A172 (cell line): ENCODE measurements around the gene MIX23. TPM values are rescaled to one million over a fixed set of nuclear protein-coding genes. Genes with fewer than 3 reads are reported as not detected.

Source experiments
- DNase-seq: peaks from one replicate; pipeline ENCODE4 v3.0.0-alpha.2; 2015; ENCODE audit warnings: low spot score
- total RNA-seq: library from RNA; depleted of rRNA; stranded (reverse); fragments of >200 nt; shearing (Covaris generic); gene quantifications from 2 replicates; pipeline ENCODE4 v1.2.3, GENCODE V29; 2014; rRNA removed

MIX23 gene
- 77.5 and 114 TPM in 2 replicates for total RNA-seq

GRCh38 chr3:122382888-122383666, at the start of gene MIX23:
Gene MIX23 (minus strand): TSS chr3:122383231. CDS start chr3:122383224, 7 bp downstream.
- DNase-seq: peak; percentile 76

GRCh38 chr3:122430371-122430770, 47.3 kb upstream of the MIX23 start:
- DNase-seq: no peak

GRCh38 chr3:122427857-122428471, 44.9 kb upstream of the MIX23 start:
- DNase-seq: no peak

GRCh38 chr3:122421836-122422235, 38.8 kb upstream of the MIX23 start:
- no peak for DNase-seq

GRCh38 chr3:122421101-122421500, 38.1 kb upstream of the MIX23 start:
- no peak for DNase-seq

- DNase-seq: peak; percentile 9
Observed at GRCh38 chr3:122416966-122417365, 33.9 kb upstream of the MIX23 start.

- DNase-seq: peak; percentile 97
Observed at GRCh38 chr3:122415762-122416654, 33.0 kb upstream of the MIX23 start, which contains the start of gene WDR5B. Gene WDR5B (minus strand): TSS chr3:122416062. CDS start chr3:122415528, 534 bp downstream.

GRCh38 chr3:122415104-122415744, 32.2 kb upstream of the MIX23 start:
- peak; percentile 54 for DNase-seq

- no peak for DNase-seq
Observed at GRCh38 chr3:122414391-122414790, 31.4 kb upstream of the MIX23 start.

GRCh38 chr3:122410639-122411038, 27.6 kb upstream of the MIX23 start:
- no peak for DNase-seq

GRCh38 chr3:122410111-122410510, 27.1 kb upstream of the MIX23 start:
- DNase-seq: no peak

GRCh38 chr3:122409446-122409845, 26.4 kb upstream of the MIX23 start:
- no peak for DNase-seq

GRCh38 chr3:122407946-122408345, 24.9 kb upstream of the MIX23 start:
- no peak for DNase-seq

- no peak for DNase-seq
Observed at GRCh38 chr3:122406198-122406597, 23.2 kb upstream of the MIX23 start.

GRCh38 chr3:122405015-122405414, 22.0 kb upstream of the MIX23 start:
- no peak for DNase-seq

GRCh38 chr3:122403489-122403888, 20.5 kb upstream of the MIX23 start:
- DNase-seq: peak; percentile 45

- no peak for DNase-seq
Observed at GRCh38 chr3:122398920-122399319, 15.9 kb upstream of the MIX23 start.

- no peak for DNase-seq
Observed at GRCh38 chr3:122397201-122397600, 14.2 kb upstream of the MIX23 start.

- no peak for DNase-seq
Observed at GRCh38 chr3:122396511-122396910, 13.5 kb upstream of the MIX23 start.

- DNase-seq: no peak
Observed at GRCh38 chr3:122395582-122395981, 12.6 kb upstream of the MIX23 start.

- no peak for DNase-seq
Observed at GRCh38 chr3:122394173-122394572, 11.1 kb upstream of the MIX23 start.
